ENCODE measurements around the gene MS4A4A.

Gene MS4A4A

DNA sequence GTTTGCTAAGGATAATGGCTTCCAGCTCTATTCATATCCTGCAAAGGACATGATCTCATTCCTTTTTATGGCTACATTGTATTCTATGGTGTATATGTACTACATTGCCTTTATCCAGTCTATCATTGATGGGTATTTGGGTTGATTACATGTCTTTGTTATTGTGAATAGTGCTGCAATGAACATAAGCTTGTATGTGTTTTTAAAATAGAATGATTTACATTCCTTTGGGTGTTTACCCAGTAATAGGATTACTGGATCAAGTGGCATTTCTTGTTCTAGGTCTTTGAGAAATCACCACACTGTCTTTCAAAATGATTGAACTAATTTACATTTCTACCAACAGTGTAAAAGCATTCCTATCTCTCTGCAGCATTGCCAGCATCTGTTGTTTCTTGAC lies 40.6 kb downstream of the MS4A4A start:
- no peak for DNase-seq (ENCODE audit: low spot score)
- Histone ChIP-seq H3K36me3 (ENCODE audit: low read depth) (no peaks in the 10 kb centered on the region), H3K4me1 (ENCODE audit: insufficient read depth, poor library complexity, severe bottlenecking) (no peaks in the 10 kb centered on the region), H3K4me3 (ENCODE audit: severe bottlenecking) (no peak overlapping the region), H3K27me3 (ENCODE audit: insufficient read depth, poor library complexity, severe bottlenecking) (no peaks in the 10 kb centered on the region), H3K9me3 (ENCODE audit: severe bottlenecking) (no peaks in the 10 kb centered on the region), H3K27ac (ENCODE audit: poor library complexity, severe bottlenecking) (no peak overlapping the region)
- TF ChIP-seq, protein P1, sequence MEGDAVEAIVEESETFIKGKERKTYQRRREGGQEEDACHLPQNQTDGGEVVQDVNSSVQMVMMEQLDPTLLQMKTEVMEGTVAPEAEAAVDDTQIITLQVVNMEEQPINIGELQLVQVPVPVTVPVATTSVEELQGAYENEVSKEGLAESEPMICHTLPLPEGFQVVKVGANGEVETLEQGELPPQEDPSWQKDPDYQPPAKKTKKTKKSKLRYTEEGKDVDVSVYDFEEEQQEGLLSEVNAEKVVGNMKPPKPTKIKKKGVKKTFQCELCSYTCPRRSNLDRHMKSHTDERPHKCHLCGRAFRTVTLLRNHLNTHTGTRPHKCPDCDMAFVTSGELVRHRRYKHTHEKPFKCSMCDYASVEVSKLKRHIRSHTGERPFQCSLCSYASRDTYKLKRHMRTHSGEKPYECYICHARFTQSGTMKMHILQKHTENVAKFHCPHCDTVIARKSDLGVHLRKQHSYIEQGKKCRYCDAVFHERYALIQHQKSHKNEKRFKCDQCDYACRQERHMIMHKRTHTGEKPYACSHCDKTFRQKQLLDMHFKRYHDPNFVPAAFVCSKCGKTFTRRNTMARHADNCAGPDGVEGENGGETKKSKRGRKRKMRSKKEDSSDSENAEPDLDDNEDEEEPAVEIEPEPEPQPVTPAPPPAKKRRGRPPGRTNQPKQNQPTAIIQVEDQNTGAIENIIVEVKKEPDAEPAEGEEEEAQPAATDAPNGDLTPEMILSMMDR (IDR thresholded peaks at IDR 0.05; ENCODE audit: poor library complexity, severe bottlenecking) = no peak
- no peak for ATAC-seq (ENCODE audit: low read depth)

DNA sequence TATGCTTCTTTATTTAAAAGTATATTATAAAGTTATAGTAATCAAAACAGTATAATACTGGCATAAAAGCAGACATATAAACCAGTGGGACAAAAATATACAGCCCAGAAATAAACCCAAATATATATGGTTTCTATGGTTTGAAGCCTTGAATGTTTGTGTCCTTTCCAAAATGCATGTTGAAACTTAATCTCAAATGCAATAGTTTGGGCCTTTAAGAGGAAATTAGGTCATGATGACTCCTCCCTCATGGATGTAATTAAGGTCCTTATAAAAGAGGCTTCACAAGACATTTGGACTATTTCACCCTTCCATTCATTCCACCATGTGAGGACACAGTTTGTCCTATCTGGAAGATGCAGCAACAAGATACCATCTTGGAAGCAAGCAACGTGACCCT lies 46.5 kb downstream of the MS4A4A start, which contains the start of gene MS4A6E:
Gene MS4A6E, plus strand, starts transcription at position 301 of the 400 bp plus-strand sequence. CDS start 7,641 bp downstream, outside the sequence.
- TF ChIP-seq, protein P1 (IDR thresholded peaks at IDR 0.05; ENCODE audit: poor library complexity, severe bottlenecking) = no peak
- H3K27me3 ChIP-seq (ENCODE audit: insufficient read depth, poor library complexity, severe bottlenecking) = no peaks in the 10 kb centered on the region
- H3K4me1 ChIP-seq (ENCODE audit: insufficient read depth, poor library complexity, severe bottlenecking) = no peaks in the 10 kb centered on the region
- H3K36me3 ChIP-seq (ENCODE audit: low read depth) = no peaks in the 10 kb centered on the region
- no peak for DNase-seq (ENCODE audit: low spot score)
- H3K9me3 ChIP-seq (ENCODE audit: severe bottlenecking) = no peaks in the 10 kb centered on the region
- H3K4me3 ChIP-seq (ENCODE audit: severe bottlenecking) = no peak within 1 kb of the TSS
- H3K27ac ChIP-seq (ENCODE audit: poor library complexity, severe bottlenecking) = no peak within 1 kb of the TSS
- ATAC-seq (ENCODE audit: low read depth) = no peak

DNA sequence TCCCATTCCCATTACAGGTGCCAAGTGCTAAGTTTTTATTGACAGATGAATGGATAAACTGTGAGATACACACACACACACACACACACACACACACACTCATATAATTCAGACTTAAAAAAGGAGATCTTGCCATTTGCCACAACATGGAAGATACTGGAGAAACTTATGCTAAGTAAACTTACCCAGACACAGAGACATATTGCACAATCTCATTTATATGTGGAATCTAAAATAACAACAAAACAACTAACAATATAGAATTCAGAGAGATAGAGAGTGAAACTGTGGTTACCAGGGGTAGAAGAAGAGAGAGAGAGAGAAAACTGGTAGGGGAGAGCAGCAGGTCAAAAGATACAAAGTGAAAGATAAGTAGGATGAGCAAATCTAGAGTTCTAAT lies 48.0 kb downstream of the MS4A4A start:
- Histone ChIP-seq H3K4me1 (ENCODE audit: insufficient read depth, poor library complexity, severe bottlenecking) (no peaks in the 10 kb centered on the region), H3K27ac (ENCODE audit: poor library complexity, severe bottlenecking) (no peak overlapping the region), H3K9me3 (ENCODE audit: severe bottlenecking) (no peaks in the 10 kb centered on the region), H3K36me3 (ENCODE audit: low read depth) (no peaks in the 10 kb centered on the region), H3K4me3 (ENCODE audit: severe bottlenecking) (no peak overlapping the region), H3K27me3 (ENCODE audit: insufficient read depth, poor library complexity, severe bottlenecking) (peaks cover 3% of the 10 kb centered on the region)
- TF ChIP-seq, protein P1 (IDR thresholded peaks at IDR 0.05; ENCODE audit: poor library complexity, severe bottlenecking) = no peak
- no peak for DNase-seq (ENCODE audit: low spot score)
- no peak for ATAC-seq (ENCODE audit: low read depth)

DNA sequence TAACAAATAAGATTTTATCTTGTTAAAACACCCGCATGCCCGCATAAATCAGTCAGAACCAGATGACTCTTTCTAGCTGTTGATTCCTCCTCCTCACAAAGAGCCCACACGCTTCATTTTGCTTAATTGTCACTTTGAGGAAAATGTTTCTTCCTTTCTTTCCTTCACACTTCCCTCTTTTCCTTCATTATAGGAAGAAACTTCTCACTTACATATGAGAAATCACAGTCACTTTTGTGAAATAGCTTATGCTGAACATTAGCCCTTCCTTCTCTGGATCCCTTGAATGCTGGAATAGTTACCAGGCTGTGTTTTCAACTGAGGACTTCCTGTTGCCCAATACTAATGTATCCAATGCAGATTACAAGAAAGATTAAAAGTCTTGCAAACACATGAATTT lies 52.4 kb downstream of the MS4A4A start:
- TF ChIP-seq, protein P1 (IDR thresholded peaks at IDR 0.05; ENCODE audit: poor library complexity, severe bottlenecking) = no peak
- no peaks in the 10 kb centered on the region for H3K9me3 ChIP-seq (ENCODE audit: severe bottlenecking)
- H3K27ac ChIP-seq (ENCODE audit: poor library complexity, severe bottlenecking) = no peak overlapping the region
- no peak overlapping the region for H3K4me3 ChIP-seq (ENCODE audit: severe bottlenecking)
- no peaks in the 10 kb centered on the region for H3K4me1 ChIP-seq (ENCODE audit: insufficient read depth, poor library complexity, severe bottlenecking)
- DNase-seq (ENCODE audit: low spot score) = no peak
- no peaks in the 10 kb centered on the region for H3K36me3 ChIP-seq (ENCODE audit: low read depth)
- no peak for ATAC-seq (ENCODE audit: low read depth)
- peaks cover 3% of the 10 kb centered on the region for H3K27me3 ChIP-seq (ENCODE audit: insufficient read depth, poor library complexity, severe bottlenecking)

DNA sequence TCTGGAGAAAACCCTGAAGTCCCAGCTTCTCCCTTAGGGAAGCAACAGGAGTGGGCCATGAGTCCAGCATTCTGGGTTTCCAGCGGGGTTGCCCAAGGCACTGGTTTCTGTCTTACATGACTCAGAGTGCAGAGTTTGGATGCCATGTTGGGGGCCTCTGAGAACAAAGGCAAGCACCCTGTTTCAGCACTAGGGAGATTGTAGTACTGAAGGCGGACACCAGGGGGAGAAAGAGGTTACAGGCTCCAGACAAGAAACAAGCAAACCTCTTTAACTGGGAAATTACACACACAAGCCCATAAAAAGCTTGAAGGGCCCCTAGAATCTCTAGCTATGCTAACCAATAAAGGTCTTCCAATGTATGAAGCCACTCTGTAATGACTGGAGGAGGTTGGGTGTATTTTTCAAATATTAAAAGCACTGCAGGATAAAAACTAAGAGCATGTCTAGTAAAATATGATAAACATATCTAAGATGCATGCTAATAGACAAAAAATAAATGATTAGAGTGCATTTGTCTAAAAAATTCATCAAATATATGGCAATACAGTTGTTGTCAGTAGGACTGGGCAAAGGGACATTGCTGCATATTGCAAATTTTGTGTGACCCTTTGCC lies 53.6 kb downstream of the MS4A4A start:
- Histone ChIP-seq H3K36me3 (ENCODE audit: low read depth) (no peaks in the 10 kb centered on the region), H3K9me3 (ENCODE audit: severe bottlenecking) (no peaks in the 10 kb centered on the region), H3K4me1 (ENCODE audit: insufficient read depth, poor library complexity, severe bottlenecking) (no peaks in the 10 kb centered on the region), H3K27ac (ENCODE audit: poor library complexity, severe bottlenecking) (no peak overlapping the region), H3K4me3 (ENCODE audit: severe bottlenecking) (no peak overlapping the region), H3K27me3 (ENCODE audit: insufficient read depth, poor library complexity, severe bottlenecking) (peaks cover 3% of the 10 kb centered on the region)
- TF ChIP-seq, protein P1 (IDR thresholded peaks at IDR 0.05; ENCODE audit: poor library complexity, severe bottlenecking) = peak; percentile 68
- peak; percentile 60 for ATAC-seq (ENCODE audit: low read depth)
- DNase-seq (ENCODE audit: low spot score) = no peak
